SK-N-MC (cell line): ENCODE results near the gene RPF1.

ENCODE experiments used
- EZH2 ChIP-seq: fragments of 200-600 bp; sonication (generic); IDR thresholded peaks from one replicate; pipeline ENCODE4 v1.6.1; 2017; ENCODE audit warnings: antibody characterized with exemption
- FOXP2 ChIP-seq: optimal IDR thresholded peaks from 2 replicates; pipeline ENCODE3; 2011; ENCODE audit warnings: mild to moderate bottlenecking, moderate library complexity; ENCODE audit not compliant: insufficient read depth; ENCODE audit errors: extremely low read length, control extremely low read depth
- POLR2AphosphoS5 ChIP-seq: IDR thresholded peaks from 2 replicates; pipeline ENCODE4 v1.6.1; 2012; ENCODE audit warnings: mild to moderate bottlenecking, low read depth, low read length, borderline replicate concordance

DNA sequence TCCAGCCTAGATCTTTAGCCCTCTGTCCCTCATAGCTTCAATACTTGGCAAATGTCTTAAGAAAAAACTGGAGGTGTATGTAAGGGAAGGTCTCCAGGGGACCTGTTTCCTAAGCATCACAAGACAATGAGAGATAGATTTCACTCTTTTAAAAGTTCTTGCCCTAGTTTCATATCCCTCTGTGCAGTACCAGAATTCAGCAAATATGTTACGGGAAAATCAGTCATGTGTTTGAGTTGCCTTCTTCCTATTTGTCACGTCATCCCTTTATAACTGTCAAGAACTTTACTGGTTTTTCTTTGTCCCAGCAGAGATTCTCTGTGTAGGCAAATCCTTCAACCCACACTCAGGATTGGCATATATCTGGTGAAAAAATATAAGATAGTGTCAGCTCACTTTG, 48.5 kb upstream of the RPF1 start:
- TF ChIP-seq POLR2AphosphoS5, result no peak
- no peak for TF ChIP-seq EZH2
- no peak for TF ChIP-seq FOXP2
